GM23248 (cell line): ENCODE data around the gene ZIC4. TPM values are rescaled to one million over a fixed set of nuclear protein-coding genes. Genes with fewer than 3 reads are reported as not detected.

Experiments
- DNase-seq: peaks from one replicate; pipeline ENCODE4 v3.0.0-alpha.2; 2015
- H2AFZ ChIP-seq: fragments of 200-600 bp; sonication (generic); 2 replicates; pipeline ENCODE4 v1.6.1; 2016; ENCODE audit warnings: antibody characterized with exemption
- H3F3A ChIP-seq: fragments of 200-600 bp; sonication (generic); 2 replicates; pipeline ENCODE4 v1.6.1; 2016; ENCODE audit warnings: mild to moderate bottlenecking, antibody characterized with exemption, mixed run types; ENCODE audit not compliant: insufficient read depth
- H3K27ac ChIP-seq: fragments of 200-600 bp; sonication (generic); 2 replicates; pipeline ENCODE4 v1.5.1; 2016; ENCODE audit warnings: mild to moderate bottlenecking
- H3K27me3 ChIP-seq: fragments of 200-600 bp; sonication (generic); replicated peaks from 2 replicates; pipeline ENCODE4 v1.6.1; 2016; ENCODE audit warnings: mild to moderate bottlenecking; ENCODE audit not compliant: insufficient read depth
- H3K36me3 ChIP-seq: fragments of 200-600 bp; sonication (generic); 2 replicates; pipeline ENCODE4 v1.6.1; 2016; ENCODE audit warnings: low read depth, mild to moderate bottlenecking
- H3K4me1 ChIP-seq: fragments of 200-600 bp; sonication (generic); 2 replicates; pipeline ENCODE4 v1.6.1; 2016; ENCODE audit warnings: mild to moderate bottlenecking; ENCODE audit not compliant: insufficient read depth
- H3K4me2 ChIP-seq: fragments of 200-600 bp; sonication (generic); one replicate; pipeline ENCODE4 v1.6.1; 2016; ENCODE audit warnings: mild to moderate bottlenecking; ENCODE audit not compliant: unreplicated experiment
- H3K4me3 ChIP-seq: fragments of 200-600 bp; sonication (generic); 2 replicates; pipeline ENCODE4 v1.5.1; 2016; ENCODE audit warnings: mild to moderate bottlenecking
- H3K79me2 ChIP-seq: fragments of 200-600 bp; sonication (generic); 2 replicates; pipeline ENCODE4 v1.6.1; 2016; ENCODE audit warnings: mild to moderate bottlenecking; ENCODE audit not compliant: insufficient read depth
- H3K9ac ChIP-seq: fragments of 200-600 bp; sonication (generic); 2 replicates; pipeline ENCODE4 v1.6.1; 2016; ENCODE audit warnings: mild to moderate bottlenecking
- H3K9me2 ChIP-seq: fragments of 200-600 bp; sonication (generic); 2 replicates; pipeline ENCODE4 v1.6.1; 2016; ENCODE audit warnings: mixed run types, mild to moderate bottlenecking, moderate library complexity; ENCODE audit not compliant: insufficient read depth
- H3K9me3 ChIP-seq: fragments of 200-600 bp; sonication (generic); one replicate; pipeline ENCODE4 v1.6.1; 2017; ENCODE audit warnings: low read depth
- H4K20me1 ChIP-seq: fragments of 200-600 bp; sonication (generic); 2 replicates; pipeline ENCODE4 v1.6.0; 2016; ENCODE audit not compliant: insufficient read depth
- EZH2 ChIP-seq: fragments of 200-600 bp; sonication (generic); IDR thresholded peaks from 2 replicates; pipeline ENCODE4 v1.6.1; 2018; ENCODE audit warnings: antibody characterized with exemption, mild to moderate bottlenecking; ENCODE audit not compliant: insufficient read depth, poor library complexity, severe bottlenecking
- EZH2phosphoT487 ChIP-seq: fragments of 200-600 bp; sonication (generic); IDR thresholded peaks from 2 replicates; pipeline ENCODE4 v1.6.1; 2018; ENCODE audit warnings: antibody characterized with exemption, moderate library complexity, mild to moderate bottlenecking, low read depth; ENCODE audit not compliant: insufficient read depth
- WGBS, 2 experiments: methylation state at CpG; one replicate each; pipeline ENCODE4 v1.1.6; 2015 to 2017; ENCODE audit warnings: low lambda C conversion rate in 2 of 2, low coverage in 1 of 2; ENCODE audit errors: missing lambda C conversion rate in 2 of 2; 5-methylcytosine and 5-hydroxymethylcytosine counted together
- in situ Hi-C: fragments of 300-500 bp; cut with MboI; formaldehyde crosslinking; loops from 2 replicates; pipeline ENCODE4 v1.15.0; 2020
- polyA plus RNA-seq: library from polyadenylated mRNA; unstranded; fragments of >200 nt; fragmentation: Nextera tagmentation; extraction: Ambion mirVana; gene quantifications from 2 replicates; pipeline ENCODE4 v1.2.1, GENCODE V29; 2016
- total RNA-seq: library from RNA; depleted of rRNA; stranded (reverse); fragments of >200 nt; shearing (Covaris generic); gene quantifications from 2 replicates; pipeline ENCODE4 v1.2.3, GENCODE V29; 2014

Gene ZIC4
- total and polyA plus RNA-seq, 2 experiments from 2014 or later: 4.3 to 7.0 TPM

GRCh38 chr3:147368151-147368550 lies 38.2 kb downstream of the ZIC4 start:
- H3K9ac ChIP-seq: no peak overlapping the region
- H3K9me3 ChIP-seq: no peaks in the 10 kb centered on the region
- 31 to 42% methylated on average over 2 of the region's 2 CpGs for WGBS, 2 experiments
- DNase-seq: no peak
- no peak overlapping the region for H2AFZ ChIP-seq
- no peaks in the 10 kb centered on the region for H3K36me3 ChIP-seq
- H3K9me2 ChIP-seq: no peaks in the 10 kb centered on the region
- H3K4me3 ChIP-seq: no peak overlapping the region
- H4K20me1 ChIP-seq: no peaks in the 10 kb centered on the region
- no peak overlapping the region for H3K4me2 ChIP-seq
- peak; percentile 29 for TF ChIP-seq EZH2
- TF ChIP-seq EZH2phosphoT487: no peak
- H3K4me1 ChIP-seq: no peaks in the 10 kb centered on the region
- no peaks in the 10 kb centered on the region for H3K79me2 ChIP-seq
- no peaks in the 10 kb centered on the region for H3F3A ChIP-seq
- peaks cover 86% of the 10 kb centered on the region for H3K27me3 ChIP-seq
- no peak overlapping the region for H3K27ac ChIP-seq
- in situ Hi-C loops: no loop called here

- no peak overlapping the region for H3K9ac ChIP-seq
- H3K27ac ChIP-seq: no peak overlapping the region
- no peaks in the 10 kb centered on the region for H3K4me1 ChIP-seq
- no peaks in the 10 kb centered on the region for H3K9me2 ChIP-seq
- no peaks in the 10 kb centered on the region for H3K36me3 ChIP-seq
- DNase-seq: no peak
- H3K9me3 ChIP-seq: no peaks in the 10 kb centered on the region
- TF ChIP-seq EZH2phosphoT487 (no peak), EZH2 (no peak)
- H3F3A ChIP-seq: no peaks in the 10 kb centered on the region
- no peaks in the 10 kb centered on the region for H3K79me2 ChIP-seq
- no peaks in the 10 kb centered on the region for H4K20me1 ChIP-seq
- no peak overlapping the region for H3K4me3 ChIP-seq
- H3K4me2 ChIP-seq: no peak overlapping the region
- WGBS, 2 experiments: 44 to 58% methylated on average over 1 of the region's 1 CpG
- H3K27me3 ChIP-seq: peaks cover 82% of the 10 kb centered on the region
- in situ Hi-C loops: no loop called here
- H2AFZ ChIP-seq: no peak overlapping the region
Observed at GRCh38 chr3:147367676-147368075, 38.7 kb downstream of the ZIC4 start.

- Histone ChIP-seq H3K27me3 (peaks cover 69% of the 10 kb centered on the region), H3K9me3 (no peaks in the 10 kb centered on the region), H2AFZ (no peak overlapping the region), H3K9me2 (no peaks in the 10 kb centered on the region), H3F3A (no peaks in the 10 kb centered on the region), H3K4me1 (no peaks in the 10 kb centered on the region), H3K27ac (no peak overlapping the region), H3K79me2 (no peaks in the 10 kb centered on the region), H3K9ac (no peak overlapping the region), H3K4me2 (no peak overlapping the region), H3K36me3 (no peaks in the 10 kb centered on the region), H3K4me3 (no peak overlapping the region), H4K20me1 (no peaks in the 10 kb centered on the region)
- no peak for TF ChIP-seq EZH2
- no peak for TF ChIP-seq EZH2phosphoT487
- in situ Hi-C loops: no loop called here
- no peak for DNase-seq
- WGBS, 2 experiments: 69% methylated on average over 6 of the region's 6 CpGs
Observed at GRCh38 chr3:147365196-147366115, 40.9 kb downstream of the ZIC4 start.

GRCh38 chr3:147364771-147365170 lies 41.6 kb downstream of the ZIC4 start:
- Histone ChIP-seq H3K27me3 (peaks cover 69% of the 10 kb centered on the region), H3K4me1 (no peaks in the 10 kb centered on the region), H4K20me1 (no peaks in the 10 kb centered on the region), H3F3A (no peaks in the 10 kb centered on the region), H3K9me3 (no peaks in the 10 kb centered on the region), H3K36me3 (no peaks in the 10 kb centered on the region), H3K79me2 (no peaks in the 10 kb centered on the region), H3K9me2 (no peaks in the 10 kb centered on the region), H3K27ac (no peak overlapping the region), H3K9ac (no peak overlapping the region), H2AFZ (no peak overlapping the region), H3K4me2 (no peak overlapping the region), H3K4me3 (no peak overlapping the region)
- in situ Hi-C loops: no loop called here
- DNase-seq: no peak
- 64 to 67% methylated on average over 1 of the region's 1 CpG for WGBS, 2 experiments
- no peak for TF ChIP-seq EZH2
- no peak for TF ChIP-seq EZH2phosphoT487
